H1 (cell line): ENCODE measurements around the gene SLC27A2.

Experiments
- CEBPB ChIP-seq: IDR thresholded peaks from 2 replicates; pipeline ENCODE4 v1.6.1; 2012; ENCODE audit warnings: low read depth, low read length
- KDM5A ChIP-seq: fragments of 200-600 bp; IDR thresholded peaks from 2 replicates; pipeline ENCODE4 v1.7.1; 2012; ENCODE audit warnings: mild to moderate bottlenecking, low read length, inconsistent platforms, mixed read lengths
- NRF1 ChIP-seq: IDR thresholded peaks from 2 replicates; pipeline ENCODE4 v1.6.1; 2011; ENCODE audit warnings: mild to moderate bottlenecking, low read depth, low read length, improper control_type of control experiment
- POLR2A ChIP-seq, 2 experiments: IDR thresholded peaks; 1 replicate in 1 of 2; 2 replicates in 1 of 2; pipeline ENCODE4 v1.6.1; 2011; ENCODE audit warnings: low read depth in 2 of 2, low read length in 2 of 2, mild to moderate bottlenecking in 2 of 2; ENCODE audit errors: control extremely low read depth in 1 of 2
- POLR2AphosphoS5 ChIP-seq: IDR thresholded peaks from 2 replicates; pipeline ENCODE4 v1.6.1; 2011; ENCODE audit warnings: low read depth, low read length
- RAD21 ChIP-seq, 2 experiments: IDR thresholded peaks in 1 of 2; conservative IDR thresholded peaks in 1 of 2; 2 replicates each; pipeline ENCODE4 v1.6.1; 2011; ENCODE audit warnings: low read depth in 2 of 2, low read length in 2 of 2, improper control_type of control experiment in 1 of 2, inconsistent platforms in 1 of 2, mild to moderate bottlenecking in 1 of 2, moderate library complexity in 1 of 2
- SP1 ChIP-seq: IDR thresholded peaks from 2 replicates; pipeline ENCODE4 v1.6.1; 2011; ENCODE audit warnings: low read depth, low read length
- TAF1 ChIP-seq: IDR thresholded peaks from 2 replicates; pipeline ENCODE4 v1.6.1; 2011; ENCODE audit warnings: mild to moderate bottlenecking, low read depth, low read length
- ZNF274 ChIP-seq: IDR thresholded peaks from 2 replicates; pipeline ENCODE4 v1.7.0; 2012; ENCODE audit warnings: low read length, borderline replicate concordance; ENCODE audit errors: extremely low read depth
- TF ChIP-seq, protein P1 (sequence below), 3 experiments: IDR thresholded peaks; 1 replicate in 2 of 3; 2 replicates in 1 of 3; pipeline versions ENCODE4 v1.5.1 to v1.6.1; 2011; ENCODE audit warnings: low read length in 3 of 3, mild to moderate bottlenecking in 3 of 3, inconsistent platforms in 2 of 3, low read depth in 1 of 3, moderate library complexity in 1 of 3; ENCODE audit not compliant: insufficient read depth in 1 of 3; ENCODE audit errors: control extremely low read depth in 1 of 3
- TF ChIP-seq, protein P2 (sequence below): IDR thresholded peaks from 2 replicates; pipeline ENCODE4 v1.6.1; 2012; ENCODE audit warnings: low read length, inconsistent platforms

- TF ChIP-seq, protein P1, sequence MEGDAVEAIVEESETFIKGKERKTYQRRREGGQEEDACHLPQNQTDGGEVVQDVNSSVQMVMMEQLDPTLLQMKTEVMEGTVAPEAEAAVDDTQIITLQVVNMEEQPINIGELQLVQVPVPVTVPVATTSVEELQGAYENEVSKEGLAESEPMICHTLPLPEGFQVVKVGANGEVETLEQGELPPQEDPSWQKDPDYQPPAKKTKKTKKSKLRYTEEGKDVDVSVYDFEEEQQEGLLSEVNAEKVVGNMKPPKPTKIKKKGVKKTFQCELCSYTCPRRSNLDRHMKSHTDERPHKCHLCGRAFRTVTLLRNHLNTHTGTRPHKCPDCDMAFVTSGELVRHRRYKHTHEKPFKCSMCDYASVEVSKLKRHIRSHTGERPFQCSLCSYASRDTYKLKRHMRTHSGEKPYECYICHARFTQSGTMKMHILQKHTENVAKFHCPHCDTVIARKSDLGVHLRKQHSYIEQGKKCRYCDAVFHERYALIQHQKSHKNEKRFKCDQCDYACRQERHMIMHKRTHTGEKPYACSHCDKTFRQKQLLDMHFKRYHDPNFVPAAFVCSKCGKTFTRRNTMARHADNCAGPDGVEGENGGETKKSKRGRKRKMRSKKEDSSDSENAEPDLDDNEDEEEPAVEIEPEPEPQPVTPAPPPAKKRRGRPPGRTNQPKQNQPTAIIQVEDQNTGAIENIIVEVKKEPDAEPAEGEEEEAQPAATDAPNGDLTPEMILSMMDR (IDR thresholded peaks at IDR 0.05; ENCODE audit: control extremely low read depth in 1 of 3, insufficient read depth in 1 of 3, low read depth in 1 of 3, low read length in 3 of 3): no peak
- TF ChIP-seq NRF1: no peak
- TF ChIP-seq ZNF274: no peak
- TF ChIP-seq POLR2AphosphoS5: no peak
- TF ChIP-seq TAF1: no peak
- TF ChIP-seq KDM5A: no peak
- TF ChIP-seq RAD21 (IDR thresholded peaks at IDR 0.05 in 1 of 2, conservative IDR thresholded peaks at IDR 0.05 in 1 of 2; ENCODE audit: low read depth in 2 of 2, low read length in 2 of 2): no peak
- TF ChIP-seq POLR2A (IDR thresholded peaks at IDR 0.05; ENCODE audit: control extremely low read depth in 1 of 2, low read depth in 2 of 2, low read length in 2 of 2): no peak
- TF ChIP-seq CEBPB: no peak
- TF ChIP-seq SP1: no peak
- TF ChIP-seq, protein P2, sequence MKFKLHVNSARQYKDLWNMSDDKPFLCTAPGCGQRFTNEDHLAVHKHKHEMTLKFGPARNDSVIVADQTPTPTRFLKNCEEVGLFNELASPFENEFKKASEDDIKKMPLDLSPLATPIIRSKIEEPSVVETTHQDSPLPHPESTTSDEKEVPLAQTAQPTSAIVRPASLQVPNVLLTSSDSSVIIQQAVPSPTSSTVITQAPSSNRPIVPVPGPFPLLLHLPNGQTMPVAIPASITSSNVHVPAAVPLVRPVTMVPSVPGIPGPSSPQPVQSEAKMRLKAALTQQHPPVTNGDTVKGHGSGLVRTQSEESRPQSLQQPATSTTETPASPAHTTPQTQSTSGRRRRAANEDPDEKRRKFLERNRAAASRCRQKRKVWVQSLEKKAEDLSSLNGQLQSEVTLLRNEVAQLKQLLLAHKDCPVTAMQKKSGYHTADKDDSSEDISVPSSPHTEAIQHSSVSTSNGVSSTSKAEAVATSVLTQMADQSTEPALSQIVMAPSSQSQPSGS: no peak
Observed at GRCh38 chr15:50247819-50248655, 66.0 kb downstream of the SLC27A2 start.
